OCI-LY3 (cell line): Measurements from ENCODE around the gene MAP3K4.
A peak's percentile ranks its signal among the peaks of the same experiment; 100 is the strongest.

Source experiments
- H2AFZ ChIP-seq: fragments of 200-600, 300-600 bp; shearing (Covaris generic); 2 replicates; pipeline ENCODE4 v1.6.0; 2014; ENCODE audit warnings: antibody characterized with exemption, low read depth, low read length
- H3K27ac ChIP-seq: fragments of 200-600, 300-600 bp; sonication (generic); 2 replicates; pipeline ENCODE4 v1.5.1; 2014; ENCODE audit warnings: mild to moderate bottlenecking, low read length, moderate library complexity, mixed read lengths
- H3K27me3 ChIP-seq: fragments of 200-600, 300-600 bp; sonication (generic); 2 replicates; pipeline ENCODE4 v1.6.1; 2014; ENCODE audit warnings: low read depth, low read length, mixed read lengths
- H3K36me3 ChIP-seq: fragments of 200-600, 300-600 bp; sonication (generic); replicated peaks from 2 replicates; pipeline ENCODE3; 2014; ENCODE audit warnings: low read depth, low read length, mixed read lengths
- H3K4me1 ChIP-seq: fragments of 300-600, 200-600 bp; sonication (generic); 2 replicates; pipeline ENCODE4 v1.6.1; 2014; ENCODE audit warnings: low read length, mixed read lengths
- H3K4me2 ChIP-seq: fragments of 200-600, 300-600 bp; sonication (generic); 2 replicates; pipeline ENCODE4 v1.6.1; 2014; ENCODE audit warnings: low read length, mixed read lengths
- H3K4me3 ChIP-seq: fragments of 300-600, 200-600 bp; sonication (generic); 2 replicates; pipeline ENCODE4 v1.5.1; 2014; ENCODE audit warnings: antibody characterized with exemption, mild to moderate bottlenecking, low read length, moderate library complexity
- H3K79me2 ChIP-seq: fragments of 300-600, 200-600 bp; shearing (Covaris generic); 2 replicates; pipeline ENCODE4 v1.6.1; 2014; ENCODE audit warnings: mild to moderate bottlenecking, low read length, mixed read lengths
- H3K9ac ChIP-seq: fragments of 300-600, 200-600 bp; shearing (Covaris generic); 2 replicates; pipeline ENCODE4 v1.6.0; 2014; ENCODE audit warnings: mild to moderate bottlenecking, low read length, moderate library complexity
- H3K9me3 ChIP-seq: fragments of 200-600, 300-600 bp; shearing (Covaris generic); 2 replicates; pipeline ENCODE4 v1.6.1; 2014; ENCODE audit warnings: low read length, mixed read lengths; ENCODE audit not compliant: insufficient read depth
- H4K20me1 ChIP-seq: fragments of 200-600, 300-600 bp; sonication (generic); 2 replicates; pipeline ENCODE4 v1.6.1; 2016; ENCODE audit warnings: low read length, mixed read lengths; ENCODE audit not compliant: insufficient read depth
- EZH2phosphoT487 ChIP-seq: fragments of 200-600 bp; shearing (Covaris generic); IDR thresholded peaks from 2 replicates; pipeline ENCODE4 v1.6.1; 2018; ENCODE audit warnings: antibody characterized with exemption, mixed run types, low read depth
- TF ChIP-seq, protein P1 (sequence below): fragments of 200-600, 300-600 bp; sonication (generic); IDR thresholded peaks from 2 replicates; pipeline ENCODE4 v1.5.1; 2014; ENCODE audit warnings: antibody characterized with exemption, low read length, low read depth

MAP3K4 gene

DNA sequence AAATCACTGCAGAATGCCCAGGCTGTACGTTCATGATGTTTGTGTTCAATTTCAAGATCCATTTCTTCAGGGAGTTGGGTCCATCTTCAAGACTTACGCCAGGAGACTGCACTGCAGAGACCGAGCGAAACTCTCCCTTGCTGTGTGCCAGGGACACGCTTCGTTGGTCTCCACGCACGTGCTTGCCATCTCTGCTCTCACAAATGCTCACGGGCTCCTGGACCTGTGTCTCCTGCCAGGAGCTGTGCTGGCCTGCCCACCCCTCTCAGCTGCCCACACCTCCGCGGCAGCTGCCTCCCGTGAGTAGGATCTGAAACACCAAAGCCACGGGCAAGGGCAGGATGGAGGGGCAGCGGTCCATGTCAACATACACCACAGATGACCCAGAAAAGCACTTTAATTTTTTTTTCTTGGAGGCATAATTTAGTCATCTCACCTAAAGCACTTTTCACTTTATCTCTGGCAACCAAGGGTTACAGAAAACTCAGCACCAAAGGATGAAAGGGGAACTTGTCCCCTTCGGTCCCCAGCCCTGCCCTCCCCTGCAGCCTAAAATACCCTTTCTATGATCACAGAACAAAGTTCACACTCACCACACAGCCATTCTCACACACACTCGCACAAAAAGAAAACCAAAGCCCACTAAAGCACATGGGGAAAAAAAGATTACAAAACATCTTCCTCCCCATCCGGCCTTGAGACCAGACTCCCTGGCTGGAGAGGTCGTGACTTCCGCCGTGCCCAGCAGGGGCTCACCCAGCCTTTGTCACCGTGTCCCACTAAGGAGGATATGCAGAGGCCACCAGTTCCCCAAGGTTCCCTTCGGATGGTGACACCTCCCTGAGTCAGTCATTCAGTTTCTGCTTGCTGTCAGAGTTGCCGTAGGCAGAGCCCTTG lies 144.4 kb downstream of the MAP3K4 start:
- Histone ChIP-seq H3K9ac (no peak overlapping the region), H3K4me3 (no peak overlapping the region), H2AFZ (no peak overlapping the region), H3K27me3 (no peaks in the 10 kb centered on the region), H3K27ac (0 out of 2 replicates have a peak overlapping the region, but pooled peaks have one; percentile 19), H3K36me3 (no peaks in the 10 kb centered on the region), H3K4me1 (peaks cover 20% of the 10 kb centered on the region), H4K20me1 (no peaks in the 10 kb centered on the region), H3K79me2 (no peaks in the 10 kb centered on the region), H3K4me2 (peak overlapping the region; percentile 30), H3K9me3 (no peaks in the 10 kb centered on the region)
- no peak for TF ChIP-seq EZH2phosphoT487
- TF ChIP-seq, protein P1, sequence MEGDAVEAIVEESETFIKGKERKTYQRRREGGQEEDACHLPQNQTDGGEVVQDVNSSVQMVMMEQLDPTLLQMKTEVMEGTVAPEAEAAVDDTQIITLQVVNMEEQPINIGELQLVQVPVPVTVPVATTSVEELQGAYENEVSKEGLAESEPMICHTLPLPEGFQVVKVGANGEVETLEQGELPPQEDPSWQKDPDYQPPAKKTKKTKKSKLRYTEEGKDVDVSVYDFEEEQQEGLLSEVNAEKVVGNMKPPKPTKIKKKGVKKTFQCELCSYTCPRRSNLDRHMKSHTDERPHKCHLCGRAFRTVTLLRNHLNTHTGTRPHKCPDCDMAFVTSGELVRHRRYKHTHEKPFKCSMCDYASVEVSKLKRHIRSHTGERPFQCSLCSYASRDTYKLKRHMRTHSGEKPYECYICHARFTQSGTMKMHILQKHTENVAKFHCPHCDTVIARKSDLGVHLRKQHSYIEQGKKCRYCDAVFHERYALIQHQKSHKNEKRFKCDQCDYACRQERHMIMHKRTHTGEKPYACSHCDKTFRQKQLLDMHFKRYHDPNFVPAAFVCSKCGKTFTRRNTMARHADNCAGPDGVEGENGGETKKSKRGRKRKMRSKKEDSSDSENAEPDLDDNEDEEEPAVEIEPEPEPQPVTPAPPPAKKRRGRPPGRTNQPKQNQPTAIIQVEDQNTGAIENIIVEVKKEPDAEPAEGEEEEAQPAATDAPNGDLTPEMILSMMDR: no peak

DNA sequence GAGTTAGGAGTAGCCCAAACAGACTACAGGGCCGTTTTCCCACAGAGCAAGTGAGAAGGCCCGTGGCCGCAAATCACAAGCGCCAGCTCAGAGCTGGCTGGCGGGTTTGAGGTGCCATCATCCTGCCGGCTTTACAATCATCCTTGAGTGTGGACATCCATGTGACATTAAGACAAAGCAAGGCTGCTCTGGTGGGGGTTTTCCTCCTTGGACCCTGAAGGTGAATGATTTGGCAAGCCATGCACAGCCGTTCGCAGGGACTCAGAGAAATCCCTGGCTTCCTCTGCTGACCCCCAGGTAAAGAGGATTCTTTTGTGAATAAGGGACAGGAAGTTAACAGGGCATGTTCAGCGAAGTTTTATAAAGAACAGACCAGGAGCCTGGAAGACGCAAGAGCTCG lies 145.1 kb downstream of the MAP3K4 start:
- H3K27me3 ChIP-seq: no peaks in the 10 kb centered on the region
- no peak overlapping the region for H3K4me2 ChIP-seq
- H3K36me3 ChIP-seq: no peaks in the 10 kb centered on the region
- H3K9me3 ChIP-seq: no peaks in the 10 kb centered on the region
- no peak overlapping the region for H2AFZ ChIP-seq
- peaks cover 18% of the 10 kb centered on the region for H3K4me1 ChIP-seq
- H4K20me1 ChIP-seq: no peaks in the 10 kb centered on the region
- H3K9ac ChIP-seq: no peak overlapping the region
- H3K4me3 ChIP-seq: no peak overlapping the region
- H3K79me2 ChIP-seq: no peaks in the 10 kb centered on the region
- TF ChIP-seq EZH2phosphoT487: no peak
- TF ChIP-seq, protein P1: no peak
- no peak overlapping the region for H3K27ac ChIP-seq

DNA sequence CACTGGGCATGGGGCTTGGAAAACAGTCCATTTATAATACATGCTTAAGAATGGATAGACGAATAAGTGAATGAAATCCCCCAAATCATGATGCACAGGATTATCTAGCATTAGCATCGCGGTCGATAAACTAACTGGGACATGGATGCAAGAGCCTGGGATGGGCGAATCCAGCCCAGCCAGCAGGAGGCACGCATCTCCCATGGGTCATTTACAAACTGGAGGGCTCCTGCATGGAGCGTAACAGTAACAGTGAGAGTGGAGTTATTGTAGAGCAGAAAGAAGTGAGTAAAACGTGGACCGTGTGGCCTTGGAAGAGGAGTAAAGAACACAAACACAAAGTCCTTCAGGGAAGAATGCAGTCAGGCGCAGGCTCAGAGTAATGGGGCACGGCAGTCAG lies 145.8 kb downstream of the MAP3K4 start:
- peaks cover 18% of the 10 kb centered on the region for H3K4me1 ChIP-seq
- no peak overlapping the region for H3K9ac ChIP-seq
- no peaks in the 10 kb centered on the region for H3K9me3 ChIP-seq
- H3K36me3 ChIP-seq: no peaks in the 10 kb centered on the region
- H3K27me3 ChIP-seq: no peaks in the 10 kb centered on the region
- H2AFZ ChIP-seq: no peak overlapping the region
- no peak overlapping the region for H3K4me2 ChIP-seq
- no peak overlapping the region for H3K4me3 ChIP-seq
- H4K20me1 ChIP-seq: no peaks in the 10 kb centered on the region
- TF ChIP-seq EZH2phosphoT487: no peak
- TF ChIP-seq, protein P1: no peak
- H3K79me2 ChIP-seq: no peaks in the 10 kb centered on the region
- no peak overlapping the region for H3K27ac ChIP-seq

DNA sequence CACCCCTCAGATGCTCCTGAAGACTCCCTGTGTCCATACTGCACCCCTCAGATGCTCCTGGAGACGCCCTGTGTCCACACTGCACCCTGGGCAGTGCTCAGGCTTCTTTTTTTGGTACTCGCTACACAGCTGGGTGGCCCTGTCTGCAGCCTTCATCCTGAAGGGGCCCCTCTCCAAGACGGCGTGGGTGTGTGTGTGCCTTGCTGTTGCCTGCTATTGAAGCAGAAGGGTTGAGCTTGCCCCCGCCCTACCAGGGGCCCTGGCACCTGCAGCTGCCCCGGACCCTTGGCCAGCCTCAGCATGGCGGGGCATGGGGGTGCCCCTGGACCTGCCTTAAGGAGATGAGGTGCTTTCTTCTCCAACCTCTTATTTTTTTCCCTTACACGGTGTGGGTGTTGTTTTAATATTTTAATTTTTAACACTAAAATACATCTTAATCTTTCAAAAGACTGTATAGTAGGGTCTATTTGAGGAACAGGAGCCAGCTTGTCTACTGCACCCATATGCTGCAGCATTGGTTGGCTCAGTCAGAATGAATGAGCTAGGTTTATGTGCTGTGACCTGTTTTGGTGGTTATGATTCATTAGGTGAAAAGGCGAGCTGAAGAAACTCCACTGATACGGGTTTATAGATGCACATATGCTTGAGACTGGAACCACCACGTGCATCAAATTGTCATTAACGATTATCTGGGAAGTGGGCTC lies 146.4 kb downstream of the MAP3K4 start:
- no peaks in the 10 kb centered on the region for H3K27me3 ChIP-seq
- H3K9ac ChIP-seq: no peak overlapping the region
- peaks cover 18% of the 10 kb centered on the region for H3K4me1 ChIP-seq
- no peaks in the 10 kb centered on the region for H3K36me3 ChIP-seq
- no peak for TF ChIP-seq EZH2phosphoT487
- TF ChIP-seq, protein P1: no peak
- H3K4me3 ChIP-seq: no peak overlapping the region
- no peak overlapping the region for H3K27ac ChIP-seq
- H2AFZ ChIP-seq: no peak overlapping the region
- no peak overlapping the region for H3K4me2 ChIP-seq
- H4K20me1 ChIP-seq: no peaks in the 10 kb centered on the region
- no peaks in the 10 kb centered on the region for H3K9me3 ChIP-seq
- no peaks in the 10 kb centered on the region for H3K79me2 ChIP-seq
